SW480 (cell line): ENCODE data around the gene NDUFS4.
A peak's percentile ranks its signal among the peaks of the same experiment; 100 is the strongest.
"Not testable (repeated sequence)": the region's sequence is repeated elsewhere in the genome, so short reads cannot be mapped to it uniquely, and the experiment has no call there.

ENCODE experiments used
- DNase-seq: peaks from one replicate; pipeline ENCODE4 v3.0.0-alpha.2; 2016; ENCODE audit warnings: low spot score

NDUFS4 gene

DNA sequence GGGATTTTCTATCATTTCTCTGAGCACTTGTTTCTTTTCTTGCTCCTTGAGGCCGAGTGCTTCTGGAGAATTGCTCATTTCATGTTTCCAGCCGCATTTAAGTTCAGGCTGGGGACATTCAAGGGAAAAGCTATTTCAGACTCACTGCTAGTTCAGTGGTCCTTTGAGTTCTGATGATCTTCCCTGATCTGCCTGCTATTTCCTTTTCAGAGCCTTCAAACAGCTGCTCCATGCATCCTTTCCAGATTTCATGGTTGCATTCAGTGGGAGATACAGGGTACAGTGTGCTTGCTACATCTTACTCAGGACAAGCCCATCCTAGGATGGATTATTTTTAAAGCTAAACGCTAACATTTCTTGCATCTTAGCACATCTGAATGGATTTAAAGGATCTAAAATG lies 14.7 kb downstream of the NDUFS4 start:
- DNase-seq: no peak

DNA sequence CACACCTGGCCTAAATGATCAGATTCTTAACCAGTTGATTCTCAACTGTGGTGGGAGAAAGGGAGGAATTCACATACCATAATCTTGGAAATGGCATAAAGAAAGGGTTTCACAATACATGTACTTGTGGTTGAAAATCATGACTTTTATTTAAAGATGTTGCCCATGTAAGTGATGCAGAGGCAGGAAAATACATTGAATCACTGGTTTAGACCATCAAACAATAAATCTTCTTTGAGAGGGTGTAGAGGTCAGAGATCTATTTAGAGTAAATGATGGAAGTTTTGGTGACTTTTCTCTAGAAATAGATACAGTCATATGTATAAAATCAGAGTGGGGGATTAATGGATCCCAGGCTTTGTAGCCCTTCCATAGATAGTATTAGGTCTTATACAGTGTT lies 15.4 kb downstream of the NDUFS4 start:
- DNase-seq: no peak

DNA sequence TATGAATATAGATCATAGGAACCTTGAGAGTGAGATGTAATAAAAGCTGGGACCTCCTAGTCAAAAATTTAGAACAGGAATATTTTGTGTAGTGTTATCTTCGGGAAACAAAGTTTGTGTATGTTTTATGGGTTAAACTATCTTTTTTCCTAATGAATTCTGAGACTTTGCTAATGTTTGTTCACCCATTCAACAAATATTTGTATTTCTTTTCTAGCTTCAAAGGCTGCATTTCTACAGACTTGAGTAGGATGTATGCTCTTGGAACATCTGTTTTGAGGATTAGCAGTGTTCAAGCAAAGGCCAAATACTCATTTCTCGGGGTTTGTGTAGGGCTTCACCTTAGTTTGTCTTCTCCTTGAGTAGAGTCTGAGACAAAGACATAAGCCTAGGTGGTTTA lies 16.2 kb downstream of the NDUFS4 start:
- DNase-seq: no peak

DNA sequence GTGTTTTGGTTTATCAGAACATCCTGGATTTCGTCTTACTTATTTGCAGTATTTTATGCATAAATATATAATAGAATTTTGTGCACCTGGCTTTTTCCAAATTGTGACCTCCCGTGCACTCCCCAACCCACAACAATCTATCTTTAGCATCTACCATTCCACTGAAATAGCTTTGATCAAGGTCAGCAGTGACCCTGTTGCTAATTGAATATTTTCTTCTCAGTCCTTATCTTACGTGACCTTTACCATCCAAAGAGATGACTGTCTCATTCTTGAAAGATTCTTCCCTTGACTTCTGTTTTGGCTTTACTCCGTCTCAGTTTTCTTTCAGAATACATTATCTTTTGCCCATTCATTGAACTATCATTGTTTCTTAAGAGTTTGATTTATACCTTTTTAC lies 18.4 kb downstream of the NDUFS4 start:
- no peak for DNase-seq

DNA sequence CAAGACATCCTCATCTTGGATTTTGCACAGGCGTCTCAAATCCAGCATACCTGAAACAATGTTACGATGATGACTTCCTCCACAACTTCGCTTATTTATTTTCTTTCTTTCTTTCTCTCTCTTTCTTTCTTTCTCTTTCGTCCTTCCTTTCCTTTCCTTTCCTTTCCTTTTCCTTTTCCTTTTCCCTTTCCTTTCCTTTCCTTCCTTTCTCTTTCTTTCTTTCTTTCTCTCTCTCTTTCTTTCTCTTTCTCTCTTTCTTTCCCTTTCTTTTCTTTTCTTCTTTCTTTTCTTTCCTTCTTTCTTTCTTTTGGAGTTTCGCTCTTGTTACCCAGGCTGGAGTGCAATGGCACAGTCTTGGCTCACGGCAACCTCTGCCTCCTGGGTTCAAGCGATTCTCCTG lies 20.1 kb downstream of the NDUFS4 start:
- DNase-seq: no peak

DNA sequence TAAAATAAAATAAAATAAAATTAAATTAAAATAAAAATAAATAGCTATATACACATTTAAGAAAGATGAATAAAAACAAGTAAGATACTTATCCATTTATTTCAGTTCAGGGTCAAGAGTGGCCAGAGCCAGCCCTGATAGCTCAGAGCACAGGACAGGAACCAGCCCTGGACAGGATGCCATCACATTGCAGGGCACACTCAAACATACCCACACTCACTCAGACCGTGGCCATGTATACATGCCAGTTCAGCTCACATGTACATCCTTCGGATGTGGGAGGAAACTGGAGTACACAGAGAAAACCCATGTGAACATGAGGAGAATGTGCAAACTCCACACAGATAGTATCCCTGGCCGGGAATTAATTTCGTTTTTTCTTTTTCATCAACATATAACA lies 21.8 kb downstream of the NDUFS4 start:
- no peak for DNase-seq

DNA sequence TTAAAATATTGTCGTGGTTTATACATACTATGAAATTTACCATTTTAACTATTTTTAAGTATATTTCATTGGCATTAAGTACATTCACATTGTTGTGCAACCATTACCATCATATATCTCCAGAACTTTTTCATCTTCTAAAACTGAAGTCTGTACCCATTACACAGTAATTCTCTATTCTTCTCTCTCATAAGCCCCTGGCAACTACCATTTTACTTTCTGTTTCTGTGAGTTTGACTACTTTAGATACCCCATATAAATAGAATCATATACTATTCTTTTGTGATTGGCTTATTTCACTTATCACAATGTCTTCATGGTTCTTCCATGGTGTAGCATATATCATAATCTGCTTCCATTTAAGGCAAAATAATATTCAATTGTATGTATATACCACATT lies 30.3 kb downstream of the NDUFS4 start:
- no peak for DNase-seq

DNA sequence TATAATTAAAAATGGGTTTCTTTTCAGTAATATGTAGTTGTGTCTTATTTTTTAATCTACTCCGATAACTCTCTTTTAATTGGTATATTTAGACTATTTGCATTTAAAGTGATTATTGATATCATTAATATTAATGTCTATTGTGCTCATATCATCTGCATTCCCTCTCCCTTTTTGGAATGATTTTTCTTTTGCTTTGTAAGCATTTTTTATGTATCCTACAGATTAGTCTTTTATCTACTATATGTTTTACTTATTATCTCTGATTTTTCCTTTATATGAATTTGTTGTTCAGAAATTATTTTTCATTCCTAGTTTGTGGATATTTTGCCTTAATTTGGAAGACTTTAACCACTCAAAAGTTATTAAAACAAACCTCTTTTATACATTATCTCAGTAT lies 34.0 kb downstream of the NDUFS4 start:
- DNase-seq: no peak

DNA sequence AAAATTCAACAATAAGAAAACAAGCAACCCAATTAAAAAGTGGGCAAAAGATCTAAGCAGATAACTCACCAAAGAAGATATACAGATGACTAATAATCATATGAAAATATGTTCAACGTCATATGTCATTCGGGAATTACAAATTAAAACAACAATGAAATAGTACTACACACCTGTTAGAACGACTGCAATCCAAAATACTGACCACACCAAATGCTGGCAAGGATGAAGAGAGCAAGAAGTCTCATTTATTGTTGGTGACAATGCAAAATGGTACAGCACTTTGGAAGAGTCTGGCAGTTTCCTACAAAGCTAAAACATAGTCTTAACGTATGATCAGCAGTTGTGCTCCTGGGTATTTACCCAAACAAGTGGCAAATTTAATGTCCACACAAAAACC lies 37.5 kb downstream of the NDUFS4 start:
- no peak for DNase-seq

DNA sequence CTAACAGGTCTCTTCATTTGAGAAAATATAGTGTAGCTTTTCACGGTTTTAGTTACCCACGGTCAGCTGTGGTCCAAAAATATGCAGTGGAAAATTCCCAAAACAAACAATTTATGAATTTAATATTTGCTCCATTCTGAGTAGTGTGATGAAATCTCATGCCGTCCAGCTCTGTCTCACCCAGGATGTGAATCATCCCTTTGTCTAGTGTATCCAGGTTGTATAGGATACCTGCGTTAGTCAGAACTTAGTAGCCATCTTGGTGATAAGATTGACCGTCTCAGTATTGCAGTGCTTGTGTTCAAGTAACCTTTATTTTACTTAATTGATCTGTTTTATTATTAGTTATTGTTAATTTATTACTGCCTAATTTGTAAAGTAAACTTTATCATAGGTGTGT lies 41.1 kb downstream of the NDUFS4 start:
- DNase-seq: no peak

DNA sequence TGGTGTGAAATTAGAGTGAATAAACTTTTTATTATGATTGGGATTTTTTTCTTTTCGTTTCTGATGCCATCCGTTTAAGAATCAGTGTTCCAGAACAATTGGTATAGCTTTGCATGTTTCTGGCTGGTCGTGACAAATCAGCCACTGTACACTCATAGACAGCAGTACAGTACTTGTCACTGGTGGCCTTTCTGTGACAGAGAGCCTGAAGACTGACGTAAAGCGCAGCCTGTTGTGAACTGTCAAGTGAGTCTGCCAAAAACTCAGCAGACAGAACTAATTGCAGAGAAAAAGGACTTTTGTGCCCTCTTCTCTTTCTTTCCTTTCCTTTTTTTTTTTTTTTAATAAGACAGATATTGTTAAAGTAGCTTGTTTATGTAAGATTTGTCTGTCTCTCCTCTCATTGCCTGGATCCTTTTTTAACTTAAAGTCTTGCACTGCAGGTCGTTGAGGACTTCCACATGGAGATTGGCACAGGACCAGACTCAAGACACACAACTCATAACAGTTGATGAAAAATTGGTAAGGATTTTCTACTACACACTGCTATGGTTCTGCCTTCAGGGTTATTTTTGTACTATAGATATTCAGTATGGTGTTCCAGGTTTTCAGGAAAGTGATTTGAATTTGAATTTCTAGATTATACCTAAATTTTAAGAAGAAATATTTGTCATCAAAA lies 42.7 kb downstream of the NDUFS4 start:
- no peak for DNase-seq

DNA sequence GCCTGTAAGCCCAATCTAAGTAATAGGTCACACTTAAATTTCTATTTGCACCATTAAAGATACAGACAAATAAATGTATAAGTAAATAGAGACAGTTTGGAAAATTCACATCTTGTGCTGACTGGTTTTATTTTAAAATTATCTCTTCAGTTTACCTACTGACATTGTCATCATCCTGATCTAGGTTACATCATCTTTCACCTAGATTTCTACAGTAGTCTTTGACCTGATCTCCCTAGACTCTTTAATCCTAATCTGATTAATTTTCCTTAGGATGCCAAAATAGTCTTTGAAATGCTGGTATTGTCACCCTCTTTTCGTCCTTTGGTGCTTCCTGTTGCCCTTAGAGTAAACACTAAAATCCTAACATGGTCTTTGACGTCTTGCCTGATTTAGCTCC lies 43.9 kb downstream of the NDUFS4 start:
- no peak for DNase-seq

DNA sequence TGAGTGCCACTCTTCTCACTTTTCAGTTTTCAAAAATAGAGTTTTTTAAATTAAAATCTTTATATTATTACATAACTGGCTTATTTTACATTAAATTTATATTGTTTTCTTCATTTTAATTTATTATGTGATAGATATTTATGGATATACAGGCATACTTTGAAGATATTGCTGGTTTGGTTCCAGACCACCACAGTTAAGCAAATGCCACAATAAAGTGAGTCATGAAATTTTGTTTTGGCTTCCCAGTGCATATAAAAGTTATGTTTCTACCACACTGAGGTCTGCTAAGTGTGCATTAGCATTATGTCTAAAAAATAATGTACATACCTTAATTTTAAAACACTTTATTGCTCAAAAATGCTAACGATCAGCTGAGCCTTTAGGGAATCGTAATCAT lies 47.4 kb downstream of the NDUFS4 start:
- no peak for DNase-seq

DNA sequence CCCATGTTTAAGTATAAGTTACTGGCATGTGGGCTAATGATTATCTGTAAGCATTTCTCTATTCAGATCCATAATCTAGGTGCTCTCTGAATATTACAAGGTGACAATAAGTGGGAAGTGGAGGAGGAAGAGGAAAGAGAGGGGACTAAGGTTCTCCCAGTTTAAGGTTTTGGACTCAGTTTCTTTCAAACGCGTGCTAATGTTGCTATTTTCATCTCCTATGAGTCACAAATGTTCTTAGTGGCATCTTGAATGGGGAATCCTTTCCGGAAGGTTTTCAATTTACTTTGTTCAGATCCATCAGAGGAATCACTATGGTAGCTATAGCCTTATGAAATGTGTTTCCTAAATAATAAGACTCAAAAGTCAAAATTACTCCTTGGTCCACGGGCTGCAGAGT lies 48.5 kb downstream of the NDUFS4 start:
- DNase-seq: not testable (repeated sequence)

DNA sequence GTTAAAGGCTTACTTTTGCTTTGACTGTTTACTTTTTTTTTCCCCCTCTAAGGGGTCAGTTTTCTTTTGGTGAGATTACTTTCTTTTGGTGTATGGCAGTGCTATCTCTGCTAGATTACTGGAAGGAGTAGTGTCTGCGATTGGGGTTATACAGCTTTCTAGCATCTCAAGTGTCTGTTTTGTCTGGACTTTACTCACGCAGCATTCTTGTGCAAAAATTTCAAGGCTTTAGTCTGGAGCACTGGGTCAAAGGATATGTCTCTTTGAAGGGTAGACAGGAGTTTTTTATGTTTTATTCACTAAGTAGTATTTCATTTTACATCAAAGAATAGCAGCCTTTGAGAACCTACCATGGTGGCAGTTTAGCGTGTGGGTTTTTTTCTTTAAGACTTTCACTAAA lies 52.6 kb downstream of the NDUFS4 start:
- DNase-seq: no peak

DNA sequence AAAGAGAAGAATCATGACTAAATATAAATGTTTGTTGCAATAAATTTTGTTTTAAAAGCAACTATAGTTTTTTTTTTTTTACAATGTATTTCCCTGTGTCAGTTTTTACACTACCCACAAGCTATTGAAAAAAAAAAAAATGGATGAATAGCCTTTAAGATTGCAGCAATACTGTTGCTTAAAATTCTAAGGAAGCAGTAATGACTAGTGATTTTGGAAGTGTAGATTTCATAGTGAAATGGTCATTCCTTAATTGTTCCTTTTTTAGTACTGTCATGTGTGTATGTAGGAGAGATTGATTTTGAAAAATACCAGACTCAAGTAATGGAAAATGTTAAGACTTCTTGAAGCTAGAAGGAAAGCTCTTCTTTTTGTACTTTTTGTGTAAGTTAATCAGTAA lies 53.1 kb downstream of the NDUFS4 start:
- DNase-seq: no peak

DNA sequence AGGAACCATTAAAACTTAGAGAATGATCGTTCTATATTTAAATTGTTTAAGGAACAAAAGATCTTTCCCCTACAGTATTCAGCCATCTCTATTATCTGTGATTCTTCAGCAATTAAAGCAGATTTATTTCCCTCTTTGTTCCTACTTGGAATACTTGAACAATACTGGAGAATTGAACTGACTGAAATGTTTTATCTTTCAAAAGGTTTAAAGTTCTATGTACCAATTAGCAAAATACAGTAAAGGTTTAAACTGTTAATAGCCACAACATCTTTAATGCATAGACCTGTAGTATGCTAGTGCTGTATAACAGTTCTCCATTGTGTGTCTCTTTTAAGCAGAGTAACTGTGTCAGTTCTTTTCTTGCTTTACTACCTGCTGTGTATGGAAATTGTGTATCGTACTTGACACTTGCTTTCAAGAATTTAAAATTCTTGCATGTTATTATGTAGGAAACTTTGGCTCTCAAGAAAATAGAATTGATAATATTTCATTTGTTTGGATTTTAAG lies 54.0 kb downstream of the NDUFS4 start:
- DNase-seq: no peak

DNA sequence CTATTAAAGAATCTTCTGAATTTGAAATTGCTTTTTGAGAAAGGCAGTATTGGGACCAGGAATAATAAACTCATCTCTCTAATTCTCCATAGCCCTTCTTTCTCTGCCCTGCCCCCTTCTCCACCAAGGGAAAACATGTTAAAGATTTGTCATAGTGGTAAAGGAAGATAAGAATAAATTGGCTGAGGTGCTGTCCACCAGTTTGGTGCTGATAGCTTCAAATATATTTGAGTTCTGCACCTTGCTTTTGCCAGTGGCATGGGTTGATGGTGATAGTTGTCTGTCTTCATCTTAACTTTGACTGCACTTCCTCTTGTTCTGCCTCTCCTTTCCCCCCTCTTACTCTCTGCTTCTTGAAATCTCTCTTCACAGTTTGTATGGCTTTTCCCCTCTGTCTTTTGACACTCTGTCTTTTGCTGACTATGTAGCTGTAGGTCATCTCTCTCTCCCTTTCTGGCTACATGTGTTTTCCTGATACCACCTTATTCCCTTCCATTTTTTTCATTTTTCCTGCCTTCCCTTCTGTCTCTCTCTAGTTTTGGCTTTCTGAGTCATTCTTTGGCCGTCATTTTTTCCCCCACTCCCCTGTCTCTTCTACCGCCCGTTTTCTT lies 56.6 kb downstream of the NDUFS4 start:
- DNase-seq: no peak

DNA sequence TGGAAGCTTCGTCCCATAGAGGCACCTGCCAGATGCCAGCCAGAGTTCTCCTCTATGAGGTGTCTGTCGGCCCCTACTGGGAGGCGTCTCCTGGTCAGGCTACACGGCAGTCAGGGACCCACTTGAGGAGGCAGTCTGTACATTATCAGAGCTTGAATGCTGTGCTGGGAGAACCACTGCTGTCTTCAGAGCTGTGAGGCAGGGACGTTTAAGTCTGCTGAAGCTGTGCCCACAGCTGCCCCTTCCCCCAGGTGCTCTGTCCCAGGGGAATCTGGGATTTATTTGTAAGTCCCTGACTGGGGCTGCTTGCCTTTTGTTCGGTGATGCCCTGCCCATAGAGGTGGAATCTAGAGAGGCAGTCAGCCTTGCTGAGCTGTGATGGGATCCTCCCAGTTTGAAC lies 70.8 kb downstream of the NDUFS4 start:
- DNase-seq: no peak

DNA sequence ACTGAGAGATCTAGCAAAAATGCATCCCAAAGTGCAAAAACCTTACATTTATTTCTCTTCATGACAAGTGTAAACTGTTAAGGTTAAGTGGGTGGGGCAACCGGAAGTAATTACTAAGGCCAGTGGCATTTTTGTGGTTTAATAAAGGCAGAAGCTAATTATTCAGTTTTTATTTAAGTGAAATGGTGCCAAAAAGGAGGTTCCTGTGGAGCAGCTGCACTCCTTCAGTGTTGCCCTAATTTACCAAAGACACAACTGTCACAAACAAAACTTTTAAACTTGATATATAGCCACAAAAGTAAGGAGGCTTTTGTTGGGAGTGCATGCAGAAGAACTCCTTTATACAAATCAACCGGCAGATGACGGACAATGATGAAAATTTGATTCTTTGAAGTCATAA lies 81.6 kb downstream of the NDUFS4 start:
- peak; percentile 2 for DNase-seq

DNA sequence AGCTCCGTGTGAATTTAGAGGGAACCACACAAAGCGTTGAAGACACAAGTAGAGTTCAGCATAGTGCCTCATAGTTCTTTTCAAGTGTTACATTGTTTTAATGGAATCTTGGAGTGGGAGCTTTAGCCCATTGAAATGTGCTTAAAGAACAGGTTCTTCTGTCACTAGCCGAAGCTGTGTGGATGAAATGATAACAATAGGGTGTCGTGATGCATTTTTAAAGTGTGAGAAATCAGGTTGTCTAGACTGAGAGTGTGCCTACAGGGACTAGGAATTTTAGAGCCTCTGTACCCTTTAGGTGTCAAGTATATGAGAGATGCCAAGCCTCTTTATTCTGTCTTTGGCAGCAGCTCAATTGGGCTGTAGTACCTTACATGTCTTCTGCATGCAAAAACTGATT lies 83.0 kb downstream of the NDUFS4 start:
- DNase-seq: no peak

DNA sequence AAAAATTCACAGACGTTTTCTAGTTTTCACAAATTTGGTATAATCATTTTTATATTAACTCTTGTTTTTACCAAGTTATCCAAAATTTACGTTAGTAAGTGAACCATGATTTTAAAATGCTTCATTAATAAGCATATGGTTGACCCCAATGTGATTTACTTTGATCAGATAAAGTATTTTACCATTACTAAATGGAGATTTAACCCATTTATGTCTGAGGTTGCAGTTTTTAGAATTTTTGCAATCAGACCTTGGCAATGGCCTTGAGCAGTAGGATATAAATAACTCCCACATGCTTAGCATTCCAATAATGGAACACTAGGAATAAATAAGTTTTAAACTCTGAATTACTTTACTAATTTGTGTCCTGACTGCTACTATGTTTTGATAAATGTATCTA lies 84.6 kb downstream of the NDUFS4 start:
- no peak for DNase-seq

DNA sequence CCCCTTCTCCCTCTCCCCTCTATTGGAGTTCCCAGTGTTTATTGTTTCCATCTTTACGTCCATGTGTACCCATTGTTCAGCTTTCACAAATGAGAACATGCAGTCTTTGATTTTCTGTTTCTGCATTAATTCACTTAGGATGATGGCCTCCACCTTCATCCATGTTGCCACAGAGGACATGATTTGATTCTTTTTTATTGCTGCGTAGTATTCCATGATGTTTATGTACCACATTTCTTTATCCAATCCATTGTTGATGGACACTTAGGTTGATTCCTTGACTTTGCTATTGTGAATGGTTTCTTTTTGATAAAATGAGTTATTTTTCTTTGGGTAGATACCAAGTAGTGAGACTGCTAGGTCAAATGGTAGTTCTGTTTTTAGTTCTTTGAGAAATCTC lies 88.9 kb downstream of the NDUFS4 start:
- DNase-seq: no peak

DNA sequence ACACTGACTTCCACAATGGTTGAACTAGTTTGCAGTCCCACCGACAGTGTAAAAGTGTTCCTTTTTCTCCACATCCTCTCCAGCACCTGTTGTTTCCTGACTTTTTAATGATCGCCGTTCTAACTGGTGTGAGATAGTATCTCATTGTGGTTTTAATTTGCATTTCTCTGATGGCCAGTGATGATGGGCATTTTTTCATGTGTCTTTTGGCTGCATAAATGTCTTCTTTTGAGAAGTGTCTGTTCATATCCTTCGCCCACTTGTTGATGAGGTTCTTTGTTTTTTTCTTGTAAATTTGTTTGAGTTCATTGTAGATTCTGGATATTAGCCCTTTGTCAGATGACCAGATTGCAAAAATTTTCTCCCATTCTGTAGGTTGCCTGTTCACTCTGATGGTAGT lies 100.1 kb downstream of the NDUFS4 start:
- not testable (repeated sequence) for DNase-seq
